Measurements from ENCODE around the gene LRCH1.

- TF ChIP-seq CTCF (conservative IDR thresholded peaks at IDR 0.05; ENCODE audit: low read depth, low read length): no peak
- no peak for TF ChIP-seq USF2 (IDR thresholded peaks at IDR 0.05; ENCODE audit: low read depth, low read length)
- no peak for TF ChIP-seq BHLHE40 (IDR thresholded peaks at IDR 0.05; ENCODE audit: low read depth, low read length)
- TF ChIP-seq ELK1 (IDR thresholded peaks at IDR 0.05; ENCODE audit: borderline replicate concordance, low read depth, low read length): no peak
- TF ChIP-seq NFE2L2 (IDR thresholded peaks at IDR 0.05; ENCODE audit: low read depth, low read length): no peak
- no peak for TF ChIP-seq FOS (IDR thresholded peaks at IDR 0.05; ENCODE audit: low read depth, low read length)
- no peak for TF ChIP-seq POLR2A (IDR thresholded peaks at IDR 0.05; ENCODE audit: low read depth, low read length)
- no peak for TF ChIP-seq SMC3 (IDR thresholded peaks at IDR 0.05; ENCODE audit: low read depth, low read length)
- no peak for TF ChIP-seq MAZ (IDR thresholded peaks at IDR 0.05; ENCODE audit: borderline replicate concordance, low read depth, low read length)
- no peak for TF ChIP-seq MXI1 (IDR thresholded peaks at IDR 0.05; ENCODE audit: borderline replicate concordance, low read depth, low read length)
- no peak for TF ChIP-seq RAD21 (IDR thresholded peaks at IDR 0.05; ENCODE audit: low read length)
- TF ChIP-seq CEBPB (IDR thresholded peaks at IDR 0.05; ENCODE audit: low read depth, low read length): no peak
- no peak for TF ChIP-seq CHD1 (IDR thresholded peaks at IDR 0.05; ENCODE audit: low read depth, low read length)
Measured at GRCh38 chr13:46596466-46596865, 43.5 kb downstream of the LRCH1 start.
